Middle frontal gyrus (tissue), 1 donor: ENCODE data around the gene PCK1.

ENCODE experiments used
- DNase-seq: peaks from one replicate; pipeline ENCODE4 v3.0.0-alpha.2; 2015; ENCODE audit warnings: low spot score; ENCODE audit errors: extremely low spot score

The PCK1 gene

DNA sequence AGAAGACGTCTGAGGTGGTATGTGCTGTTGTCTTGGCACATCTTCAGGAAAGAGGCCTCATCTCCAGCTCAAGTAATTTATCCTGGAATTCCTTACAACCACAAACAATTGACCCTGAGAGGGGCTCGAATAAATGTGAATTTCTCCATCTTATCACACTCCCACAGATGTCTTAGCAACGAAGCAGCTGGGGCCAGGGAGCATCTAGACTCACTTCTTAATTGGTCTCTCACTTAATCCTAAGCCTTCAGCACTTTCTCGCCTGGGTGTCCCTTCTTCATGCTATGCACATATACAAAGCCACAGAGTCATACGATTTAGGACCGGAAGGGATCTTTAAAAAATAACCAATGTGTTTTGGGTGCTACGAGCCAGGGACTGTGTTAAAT, 27.1 kb downstream of the PCK1 start:
- no peak for DNase-seq

DNA sequence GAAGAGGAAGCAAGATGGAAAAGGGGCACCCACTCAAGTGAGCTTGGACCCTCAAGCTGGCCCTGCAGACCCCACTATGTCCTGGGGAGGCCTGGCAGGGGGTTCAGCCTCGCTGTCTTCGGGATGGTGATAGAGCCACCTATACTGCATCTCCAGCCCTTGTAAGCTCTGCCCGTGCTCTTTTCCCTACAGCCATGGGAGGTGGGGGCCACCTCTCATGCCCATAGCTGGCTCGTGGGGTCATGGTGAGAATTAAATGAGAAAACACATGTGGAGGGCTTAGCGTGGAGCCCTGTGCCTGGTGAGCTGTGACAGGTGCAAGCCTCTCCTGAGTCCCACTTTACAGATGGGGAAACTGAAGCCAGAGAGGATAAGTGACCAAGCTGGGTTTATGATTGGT, 27.7 kb downstream of the PCK1 start:
- no peak for DNase-seq

DNA sequence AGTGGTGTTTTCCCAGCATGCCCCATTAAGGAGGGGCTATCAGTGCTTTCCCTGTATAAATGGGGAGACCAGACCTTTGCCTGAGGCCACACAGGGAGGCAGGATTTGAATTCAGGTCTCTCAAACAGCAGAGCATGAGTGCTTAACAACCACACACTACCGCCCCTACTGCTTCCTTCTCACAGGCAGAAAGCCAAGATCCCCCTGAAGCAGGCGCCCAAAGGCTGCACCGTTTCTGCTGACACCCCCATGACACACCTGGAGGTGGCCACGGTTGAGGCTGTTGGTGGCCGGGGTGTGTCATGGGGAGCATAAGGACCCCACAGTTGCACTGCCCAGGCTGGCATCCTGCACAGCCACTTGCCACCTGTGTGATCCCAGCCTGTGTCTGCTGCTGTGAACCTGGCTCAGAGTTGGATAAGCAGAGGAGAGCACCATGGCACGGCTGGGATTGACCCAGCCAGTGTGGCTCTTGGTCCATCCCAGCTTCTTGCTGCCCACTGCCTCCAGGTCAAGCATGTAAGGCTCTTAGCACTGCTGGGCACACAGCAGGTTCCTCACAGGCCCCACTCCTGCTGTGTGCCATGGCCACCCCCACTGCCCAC, 28.3 kb downstream of the PCK1 start:
- no peak for DNase-seq

DNA sequence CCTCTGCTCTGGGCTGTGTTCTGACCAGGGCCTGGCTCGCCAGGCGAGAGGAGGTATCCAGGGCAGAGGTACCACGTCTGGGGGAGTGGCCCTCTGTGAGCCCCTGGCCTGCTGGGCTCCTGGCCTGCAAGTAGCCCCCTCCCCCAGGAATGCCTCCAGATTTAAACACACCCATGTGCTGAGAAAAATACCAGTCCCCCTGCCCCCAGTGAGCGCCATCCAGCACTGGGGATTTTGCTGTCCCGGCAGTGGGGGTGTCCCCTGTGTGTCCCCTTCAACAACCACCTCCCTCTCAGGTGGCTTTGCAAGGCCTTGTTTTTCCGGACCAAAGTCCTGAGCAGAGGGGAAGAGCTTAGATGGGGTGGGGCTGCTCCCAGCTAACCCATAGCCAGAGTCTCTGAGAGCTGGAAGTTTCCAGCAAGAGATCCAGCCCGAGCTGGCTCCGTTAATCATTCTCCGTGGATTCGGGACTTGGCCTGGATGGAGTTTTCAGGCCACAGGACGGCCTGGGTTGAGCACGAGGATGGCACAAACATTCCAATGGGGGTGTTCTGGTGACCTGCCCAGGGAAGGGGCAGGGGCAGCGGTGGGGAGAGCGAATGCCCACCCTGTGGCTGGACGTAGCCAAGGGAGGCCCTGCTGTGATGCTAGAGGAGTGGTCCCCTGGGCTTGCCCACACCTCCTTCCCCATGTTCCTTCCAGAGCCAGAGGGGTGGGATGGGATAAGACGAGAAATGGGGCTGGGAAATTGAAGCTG, 29.0 kb downstream of the PCK1 start:
- no peak for DNase-seq

DNA sequence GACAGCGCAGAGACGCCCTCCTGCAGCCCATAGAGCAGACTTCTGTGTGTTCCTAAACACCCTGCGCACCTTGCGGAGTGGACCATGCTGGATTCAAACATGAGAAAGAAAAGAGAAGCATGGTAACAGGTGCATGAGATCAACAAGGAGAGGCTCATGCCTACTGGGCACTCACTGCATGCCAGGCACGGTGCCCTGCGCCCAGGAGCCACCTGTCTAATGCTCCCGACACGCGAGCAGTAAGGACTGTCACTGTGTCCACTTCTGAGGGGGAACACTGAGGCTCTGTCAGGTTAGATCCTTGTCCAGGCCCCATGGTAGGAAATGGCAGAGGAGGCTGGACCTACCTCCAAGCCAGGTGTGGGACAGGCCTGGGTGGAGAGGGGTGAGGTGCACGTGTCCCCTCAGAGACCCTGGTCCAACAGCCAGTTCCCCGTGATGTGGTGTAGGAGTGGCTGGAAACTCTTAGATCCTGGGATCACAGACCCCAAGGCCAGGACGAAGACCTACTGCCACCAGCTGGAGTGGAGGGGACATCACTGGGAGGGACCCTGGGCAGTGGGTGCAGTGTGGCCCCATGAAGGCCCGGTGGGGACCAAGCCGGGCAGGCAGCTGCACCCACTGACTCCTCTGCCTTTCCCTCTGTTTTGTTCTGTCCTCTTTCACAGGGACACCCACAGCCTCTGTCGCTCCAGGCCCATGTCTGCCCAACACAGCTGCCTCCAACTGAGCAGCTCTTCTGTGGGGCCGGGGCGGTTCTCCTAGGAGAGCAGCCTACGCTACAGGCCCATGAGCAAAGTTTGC, 29.8 kb downstream of the PCK1 start:
- DNase-seq, result no peak

DNA sequence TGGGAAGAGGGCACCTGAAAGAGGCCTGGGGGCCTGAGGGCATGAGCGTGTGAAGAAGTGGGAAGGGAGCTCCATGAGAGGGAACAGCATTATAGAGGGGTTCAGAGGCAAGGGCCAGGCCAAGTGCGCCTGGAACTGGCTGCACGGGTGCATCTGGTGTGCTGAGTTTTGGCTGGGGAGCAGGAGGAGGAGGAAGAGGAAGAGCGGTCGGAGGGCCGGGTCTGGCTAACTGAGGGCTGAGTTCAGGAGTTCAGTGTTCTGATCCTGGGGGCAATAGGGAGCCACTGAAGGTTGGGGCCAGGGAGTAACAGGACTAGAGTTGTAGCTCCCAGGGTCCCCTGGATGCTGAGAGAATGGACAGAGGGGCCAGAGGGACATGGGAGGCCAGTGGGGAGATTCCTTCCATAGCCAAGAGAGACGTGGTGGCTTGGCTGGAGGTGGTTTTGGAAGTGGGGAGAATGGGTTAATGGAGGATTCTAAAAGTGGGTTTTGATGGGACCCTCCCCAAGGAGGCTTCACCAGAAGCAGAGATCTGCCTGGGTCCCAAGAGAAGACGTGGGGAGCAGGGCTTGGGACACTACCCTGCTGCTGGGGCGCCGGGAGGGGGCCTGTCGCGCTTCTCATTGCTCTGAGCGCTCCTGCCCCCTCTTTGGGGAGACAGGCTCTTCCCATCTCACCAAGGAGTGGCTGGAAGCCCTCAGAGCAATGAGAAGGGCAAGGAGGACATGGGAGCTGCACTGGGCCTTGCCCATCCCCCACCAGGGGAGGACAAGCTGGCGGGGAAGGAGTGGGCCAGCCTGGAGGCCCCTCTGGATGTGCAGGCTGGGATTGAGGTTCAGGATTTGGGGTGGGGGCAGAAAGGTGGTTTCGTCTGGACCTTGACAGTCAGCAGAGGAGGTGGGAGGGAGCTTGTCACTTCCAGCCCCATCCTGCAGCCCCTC, 30.6 kb downstream of the PCK1 start:
- no peak for DNase-seq

DNA sequence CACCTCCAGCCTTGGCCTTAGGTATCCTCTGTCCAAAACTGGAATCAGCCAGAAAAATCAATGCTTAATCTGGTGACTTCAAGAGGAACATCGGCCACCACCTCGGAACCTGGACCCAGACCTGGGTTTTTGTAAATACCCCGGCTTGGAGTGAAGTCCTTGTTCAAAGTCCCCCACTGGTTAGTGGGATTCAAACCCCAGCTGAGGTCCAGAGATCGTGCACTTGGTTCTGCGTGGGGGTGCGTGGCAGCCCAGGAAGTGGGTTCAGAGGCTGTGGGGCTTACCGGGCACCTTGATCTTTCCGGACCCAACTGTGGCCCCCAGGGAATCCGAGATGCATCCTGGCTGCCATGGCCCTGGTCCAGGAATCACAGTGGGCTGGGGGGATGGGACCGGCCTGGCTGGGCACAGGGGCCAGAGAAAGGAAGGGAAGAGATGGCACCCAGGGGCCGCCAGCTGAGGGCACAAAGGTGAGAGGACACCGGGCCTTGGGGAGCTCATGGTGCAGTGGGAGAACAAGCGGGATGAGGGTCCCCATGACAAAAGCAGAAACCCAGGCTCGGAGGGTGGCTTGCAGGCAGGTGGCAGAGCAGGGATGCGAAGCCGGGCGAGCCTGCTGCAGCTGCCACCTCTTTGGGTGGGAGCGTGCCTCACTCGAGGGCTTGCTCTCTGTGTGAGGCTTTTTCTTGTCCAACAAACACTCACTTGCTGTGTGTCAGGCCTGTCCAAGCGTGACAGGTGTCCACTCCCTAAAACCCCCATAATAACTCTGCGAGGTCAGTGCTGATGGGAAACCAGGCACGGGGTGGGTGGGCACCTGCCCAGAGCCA, 31.6 kb downstream of the PCK1 start:
- no peak for DNase-seq

GRCh38 chr20:57593134-57593886, 32.4 kb downstream of the PCK1 start:
- no peak for DNase-seq

- DNase-seq, result no peak
Observed at GRCh38 chr20:57594092-57594951, 33.4 kb downstream of the PCK1 start.

DNA sequence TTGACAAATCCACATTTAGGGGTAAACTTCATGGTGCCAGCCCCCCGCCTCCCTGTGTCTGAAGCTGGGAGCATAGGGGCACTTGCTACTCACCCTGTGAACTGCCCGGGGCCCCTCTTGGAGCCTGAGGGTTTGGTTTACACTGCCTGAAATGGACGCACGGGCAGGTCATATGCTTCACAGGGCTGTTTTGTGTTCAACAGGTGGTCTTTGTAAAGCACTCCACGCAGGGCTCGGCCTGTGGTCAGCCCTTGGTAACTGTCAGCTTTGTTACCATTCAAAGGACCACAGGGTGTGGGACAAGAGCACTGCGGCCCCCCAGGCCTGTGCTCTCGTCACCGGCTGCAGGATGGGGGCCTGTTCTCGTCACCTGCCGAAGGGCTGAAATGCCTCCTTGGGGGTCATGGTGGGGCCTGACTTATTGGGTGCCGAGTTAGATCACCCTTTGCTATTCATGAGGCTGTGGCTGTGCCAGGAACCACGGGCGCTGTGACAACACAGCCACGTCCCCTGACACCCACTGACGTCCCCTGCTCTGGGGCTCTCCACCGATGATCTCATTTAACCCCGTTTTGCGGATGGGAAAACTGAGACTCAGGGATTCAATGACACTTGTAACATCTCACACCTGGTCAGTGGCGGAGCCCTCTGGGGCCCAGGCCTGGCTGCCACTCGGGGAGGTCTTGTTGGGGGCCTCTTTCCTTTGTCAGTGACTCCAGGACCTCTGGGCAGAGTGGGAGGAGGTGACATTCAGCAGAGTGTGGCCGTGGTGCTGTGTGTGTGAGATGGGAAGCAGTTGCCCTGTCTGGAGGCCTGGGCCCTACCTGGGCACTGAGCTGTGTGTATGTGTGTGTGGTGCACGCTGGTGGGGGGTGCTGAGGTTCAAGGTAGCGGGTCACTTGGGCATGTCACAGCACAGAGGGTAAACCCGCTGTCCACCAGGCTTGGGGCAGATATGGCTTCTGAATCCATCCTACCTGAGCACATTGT, 34.4 kb downstream of the PCK1 start:
- DNase-seq, result no peak

- no peak for DNase-seq
Observed at GRCh38 chr20:57596358-57596757, 35.4 kb downstream of the PCK1 start.

DNA sequence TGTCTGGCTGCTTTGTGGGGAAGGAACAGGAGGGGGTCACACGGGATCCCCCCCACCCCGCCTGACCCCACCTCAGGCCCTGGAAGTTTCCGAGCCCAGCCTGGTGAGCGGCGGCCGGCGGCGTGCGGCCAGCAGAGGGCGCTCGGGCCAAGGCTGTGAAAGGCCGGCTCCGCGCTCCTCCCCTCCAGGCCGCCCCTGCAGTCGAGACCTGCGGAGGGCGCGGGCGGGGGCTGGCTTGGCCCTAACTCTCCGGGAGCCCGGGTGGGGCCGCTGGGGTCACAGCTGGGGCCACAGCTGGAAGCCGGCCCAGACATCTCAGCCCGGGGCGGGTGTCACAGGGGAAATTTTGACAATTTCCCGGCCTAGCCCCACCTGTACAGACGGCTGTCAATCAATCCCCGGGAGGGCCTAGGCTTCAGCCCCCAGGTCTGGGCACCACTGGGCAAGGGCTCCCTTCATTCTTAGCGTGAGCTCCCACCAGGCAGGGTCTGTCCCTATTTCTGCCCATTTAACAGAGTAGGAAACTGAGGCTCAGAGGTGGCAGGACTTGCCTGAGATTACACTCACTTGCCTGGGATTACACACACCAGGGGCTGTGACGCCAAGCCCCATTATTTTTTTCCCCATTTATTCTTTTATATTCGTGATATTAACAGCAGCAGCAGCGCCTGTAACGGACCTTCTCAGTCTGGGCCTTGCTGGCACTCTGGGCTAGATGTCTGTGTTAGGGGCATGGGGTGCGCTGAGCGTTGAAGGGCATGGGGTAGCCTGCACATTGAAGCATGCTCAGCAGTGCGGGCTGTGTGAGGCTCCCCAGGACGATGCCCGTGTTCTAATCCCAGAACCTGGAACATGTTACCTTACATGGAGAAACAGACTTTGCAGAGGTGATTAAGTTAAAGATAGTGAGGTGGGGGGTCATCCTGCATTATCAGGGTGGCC, 36.4 kb downstream of the PCK1 start:
- no peak for DNase-seq

GRCh38 chr20:57598060-57598459, 37.1 kb downstream of the PCK1 start:
- DNase-seq, result no peak

DNA sequence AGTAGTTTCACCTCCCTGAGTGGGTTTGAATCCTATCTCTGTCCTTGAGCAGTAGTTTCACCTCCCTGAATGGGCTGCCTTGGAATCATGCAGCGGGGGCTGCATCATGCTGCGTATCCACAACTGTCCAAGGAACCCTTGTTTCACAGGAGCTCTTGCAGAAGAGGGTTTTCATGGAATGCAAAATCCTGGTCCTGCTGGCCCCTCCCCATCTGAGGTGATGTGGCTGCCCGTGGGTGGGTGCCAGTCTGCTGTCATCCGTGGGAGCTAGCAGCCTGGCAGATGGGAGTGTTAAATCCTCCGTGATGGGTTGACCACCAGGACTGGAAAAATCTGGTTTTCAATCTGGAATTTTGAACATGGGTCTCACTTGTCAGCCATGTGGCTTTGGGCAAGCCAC, 37.6 kb downstream of the PCK1 start:
- no peak for DNase-seq

DNA sequence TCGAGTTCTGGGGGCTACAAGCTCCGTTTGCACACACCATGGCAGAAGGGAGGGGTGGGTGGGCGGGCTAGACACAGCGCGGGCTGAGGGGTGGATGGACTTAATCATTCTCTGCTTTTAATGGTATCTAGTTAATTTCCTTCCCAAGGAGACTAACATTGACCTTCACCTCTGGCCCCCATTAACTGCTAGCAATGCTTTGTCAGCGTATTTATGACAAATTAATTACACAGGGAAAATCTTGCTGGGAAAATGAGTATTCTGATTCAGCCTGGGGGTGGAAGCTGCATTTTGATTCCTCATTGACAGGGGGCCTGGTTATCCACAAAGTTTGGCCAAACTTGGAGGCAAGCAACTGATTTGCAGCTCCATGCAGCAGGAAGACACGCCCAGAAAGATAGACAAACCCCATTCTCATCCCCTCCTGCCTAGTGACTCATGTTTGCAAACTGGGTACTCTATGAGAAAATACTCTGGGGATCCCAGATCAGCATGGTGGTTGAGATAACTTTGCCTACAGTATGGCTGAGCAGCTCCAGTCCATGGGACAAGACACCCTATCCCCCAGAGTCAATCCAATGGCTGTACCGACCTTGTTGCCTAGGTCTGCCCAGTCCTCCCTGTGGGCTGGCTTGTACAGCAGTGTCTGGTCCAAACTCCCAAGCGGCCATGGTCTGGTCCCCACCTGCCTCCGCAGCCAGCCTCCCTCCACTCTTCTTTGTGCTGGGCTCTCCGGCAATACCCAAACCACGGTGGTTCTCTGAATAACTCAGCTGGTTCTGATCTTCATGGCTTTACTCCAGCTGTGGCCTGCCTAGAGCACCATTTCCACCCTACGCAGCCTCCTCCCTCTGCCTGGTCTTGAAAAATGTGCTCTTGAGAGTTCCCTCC, 39.7 kb downstream of the PCK1 start:
- no peak for DNase-seq

DNA sequence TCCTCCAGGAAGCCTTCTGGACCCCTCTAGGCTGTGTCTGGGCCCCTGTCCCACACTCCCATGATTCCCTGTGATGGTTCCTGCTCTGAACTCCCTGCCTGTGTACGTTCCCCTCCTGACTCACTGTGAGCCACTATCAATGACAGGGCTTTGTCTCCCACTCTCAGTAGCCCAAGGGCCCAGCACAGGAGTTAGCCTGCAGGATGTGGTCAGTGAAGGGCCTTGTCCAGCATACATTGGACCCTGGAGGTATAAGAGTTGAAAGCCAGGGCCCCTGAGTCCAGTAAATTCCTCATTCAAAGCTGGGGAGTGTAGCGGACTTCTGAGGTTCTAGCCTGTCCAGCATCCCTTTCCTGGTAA, 40.3 kb downstream of the PCK1 start:
- DNase-seq, result no peak
